NOMO-1 (cell line): ENCODE measurements around the gene MGA.

Experiments used
- DNase-seq, 2 experiments: peaks; one replicate each; lab custom pipeline; 2025; ENCODE audit not compliant: unreplicated experiment in 2 of 2; lab: John Stamatoyannopoulos, UW

Gene MGA

GRCh38 chr15:41656188-41656587, 4.0 kb upstream of the MGA start:
- DNase-seq: no peak

- DNase-seq: no peak
Observed at GRCh38 chr15:41658689-41659088, 1.5 kb upstream of the MGA start.

GRCh38 chr15:41659190-41659589, 1.0 kb upstream of the MGA start:
- DNase-seq: no peak

- no peak for DNase-seq
Observed at GRCh38 chr15:41659855-41660234, 360 bp upstream of the MGA start.

GRCh38 chr15:41661078-41661517, 893 bp downstream of the MGA start:
- DNase-seq: no peak

- DNase-seq: peak; percentile 84 to 87
Observed at GRCh38 chr15:41661518-41662225, 1.5 kb downstream of the MGA start.

GRCh38 chr15:41666353-41666920, 6.2 kb downstream of the MGA start:
- no peak for DNase-seq

GRCh38 chr15:41669701-41670100, 9.5 kb downstream of the MGA start:
- peak in 1 of 2 experiments; percentile 9 for DNase-seq

GRCh38 chr15:41671656-41672648, 11.7 kb downstream of the MGA start:
- no peak for DNase-seq

GRCh38 chr15:41675337-41675736, 15.1 kb downstream of the MGA start:
- DNase-seq: no peak

GRCh38 chr15:41678742-41679141, 18.5 kb downstream of the MGA start:
- no peak for DNase-seq

- DNase-seq: no peak
Observed at GRCh38 chr15:41683955-41684354, 23.8 kb downstream of the MGA start.

- no peak for DNase-seq
Observed at GRCh38 chr15:41688671-41689070, 28.5 kb downstream of the MGA start.

GRCh38 chr15:41689083-41689482, 28.9 kb downstream of the MGA start:
- DNase-seq: no peak

GRCh38 chr15:41689834-41690233, 29.6 kb downstream of the MGA start:
- peak; percentile 48 to 82 for DNase-seq

GRCh38 chr15:41690636-41691035, 30.4 kb downstream of the MGA start:
- no peak for DNase-seq

GRCh38 chr15:41691471-41691870, 31.3 kb downstream of the MGA start:
- DNase-seq: peak in 1 of 2 experiments; percentile 8

- DNase-seq: no peak
Observed at GRCh38 chr15:41692049-41692448, 31.8 kb downstream of the MGA start.

GRCh38 chr15:41693757-41694156, 33.6 kb downstream of the MGA start:
- no peak for DNase-seq

- peak; percentile 60 to 93 for DNase-seq
Observed at GRCh38 chr15:41695750-41696436, 35.7 kb downstream of the MGA start.

- DNase-seq: no peak
Observed at GRCh38 chr15:41698779-41699178, 38.6 kb downstream of the MGA start.
